Stomach (tissue), 9 donors: ENCODE measurements around the gene HOXB6. TPM values are rescaled to one million over a fixed set of nuclear protein-coding genes. Genes with fewer than 3 reads are reported as not detected.
A peak's percentile ranks its signal among the peaks of the same experiment; 100 is the strongest.

Source experiments
- DNase-seq, 2 donors: peaks; one replicate each; pipeline versions ENCODE4 v3.0.0 to v3.0.0-alpha.2; 2013 to 2019
- H3K27ac ChIP-seq, 5 donors: fragments of 200-600 bp in 4 of 5; sonication (generic) in 4 of 5; one replicate each; pipeline ENCODE4 v1.5.1; 2013 to 2019; ENCODE audit warnings: mild to moderate bottlenecking in 1 of 5, moderate library complexity in 1 of 5
- H3K27me3 ChIP-seq, 3 donors: fragments of 200-600 bp; sonication (generic); one replicate each; pipeline ENCODE4 v1.5.1; 2017 to 2019; ENCODE audit warnings: mixed run types in 1 of 3
- H3K36me3 ChIP-seq, 4 donors: fragments of 200-600 bp; sonication (generic); 1 replicate in 3 of 4; 2 replicates in 1 of 4; pipeline ENCODE4 v1.5.1; 2016 to 2019
- H3K4me1 ChIP-seq, 4 donors: fragments of 200-600 bp; sonication (generic); one replicate each; pipeline ENCODE4 v1.5.1; 2016 to 2019
- H3K4me3 ChIP-seq, 4 donors: fragments of 200-600 bp; sonication (generic) in 3 of 4; one replicate each; pipeline ENCODE4 v1.5.1; 2016 to 2019; ENCODE audit warnings: mild to moderate bottlenecking in 1 of 4
- H3K9me3 ChIP-seq, 4 donors: fragments of 200-600 bp; sonication (generic); one replicate each; pipeline ENCODE4 v1.5.1; 2016 to 2019
- EP300 ChIP-seq: sonication (generic); formaldehyde crosslinking; IDR thresholded peaks from one replicate; pipeline ENCODE4 v1.6.1; 2017; ENCODE audit warnings: antibody characterized with exemption
- POLR2A ChIP-seq, 4 donors: fragments of 450-650 bp; IDR thresholded peaks; one replicate each; pipeline ENCODE4 v1.6.1; 2016; ENCODE audit warnings: antibody characterized with exemption in 4 of 4, control low read depth in 2 of 4, mild to moderate bottlenecking in 1 of 4, moderate library complexity in 1 of 4
- POLR2AphosphoS5 ChIP-seq, 3 donors: sonication (generic); formaldehyde crosslinking; IDR thresholded peaks; one replicate each; pipeline ENCODE4 v1.6.1; 2016; ENCODE audit warnings: antibody characterized with exemption in 3 of 3
- WGBS, 5 donors: extraction: QIAGEN DNeasy Blood & Tissue Kit in 3 of 5; methylation state at CpG; one replicate each; pipeline versions ENCODE4 v1.1.5 to v1.1.7; 2013 to 2018; 5-methylcytosine and 5-hydroxymethylcytosine counted together
- intact Hi-C: fragments of 100-400 bp; cut with DNase I; formaldehyde crosslinking; loops from one replicate; pipeline ENCODE4 v1.15.1; 2023; ENCODE audit warnings: low total_unique reads
- polyA plus RNA-seq, 3 donors: library from polyadenylated mRNA; stranded (reverse); fragments of 200-250 nt; gene quantifications; one replicate each; pipeline ENCODE4 v1.2.3, GENCODE V29; 2013
- total RNA-seq, 5 donors: library from RNA; depleted of rRNA; stranded (reverse); fragments of >200 nt; gene quantifications; one replicate each; pipeline versions ENCODE4 v1.1.0 to v1.2.3, GENCODE V29; 2014 to 2016
- TF ChIP-seq, protein P1 (sequence below), 7 experiments: fragments of 450-650 bp in 4 of 7; fragments of 200-600 bp in 3 of 7; sonication (generic) in 3 of 7; IDR thresholded peaks; one replicate each; pipeline ENCODE4 v1.5.1; 2016 to 2019; ENCODE audit warnings: antibody characterized with exemption in 7 of 7, control low read depth in 2 of 7, mild to moderate bottlenecking in 1 of 7
- donor health status: healthy with polysubstance abuse.
- donor health status: Bipolar disorder and iron deficiency.
- donor health status: healthy.

HOXB6 gene
- total and polyA plus RNA-seq, 8 donors, result 4.2 to 150 (median 10.9) TPM

GRCh38 chr17:48619826-48620449, 15.2 kb upstream of the HOXB6 start:
- TF ChIP-seq EP300 (no peak), POLR2A (IDR thresholded peaks at IDR 0.05) (no peak), POLR2AphosphoS5 (IDR thresholded peaks at IDR 0.05) (no peak)
- TF ChIP-seq, protein P1, sequence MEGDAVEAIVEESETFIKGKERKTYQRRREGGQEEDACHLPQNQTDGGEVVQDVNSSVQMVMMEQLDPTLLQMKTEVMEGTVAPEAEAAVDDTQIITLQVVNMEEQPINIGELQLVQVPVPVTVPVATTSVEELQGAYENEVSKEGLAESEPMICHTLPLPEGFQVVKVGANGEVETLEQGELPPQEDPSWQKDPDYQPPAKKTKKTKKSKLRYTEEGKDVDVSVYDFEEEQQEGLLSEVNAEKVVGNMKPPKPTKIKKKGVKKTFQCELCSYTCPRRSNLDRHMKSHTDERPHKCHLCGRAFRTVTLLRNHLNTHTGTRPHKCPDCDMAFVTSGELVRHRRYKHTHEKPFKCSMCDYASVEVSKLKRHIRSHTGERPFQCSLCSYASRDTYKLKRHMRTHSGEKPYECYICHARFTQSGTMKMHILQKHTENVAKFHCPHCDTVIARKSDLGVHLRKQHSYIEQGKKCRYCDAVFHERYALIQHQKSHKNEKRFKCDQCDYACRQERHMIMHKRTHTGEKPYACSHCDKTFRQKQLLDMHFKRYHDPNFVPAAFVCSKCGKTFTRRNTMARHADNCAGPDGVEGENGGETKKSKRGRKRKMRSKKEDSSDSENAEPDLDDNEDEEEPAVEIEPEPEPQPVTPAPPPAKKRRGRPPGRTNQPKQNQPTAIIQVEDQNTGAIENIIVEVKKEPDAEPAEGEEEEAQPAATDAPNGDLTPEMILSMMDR (IDR thresholded peaks at IDR 0.05), result no peak
- intact Hi-C loops, result loop anchor here (10.0 kb wide), 1 partner anchor 285 kb away; no protein-coding TSS in a partner anchor
- Histone ChIP-seq H3K4me3 (no peak overlapping the region), H3K36me3 (no peaks in the 10 kb centered on the region), H3K27me3 (peaks cover 21 to 100% (median 98%) of the 10 kb centered on the region in 3 donors), H3K27ac (no peak overlapping the region), H3K9me3 (no peaks in the 10 kb centered on the region), H3K4me1 (peaks cover 11 to 32% (median 20%) of the 10 kb centered on the region in 4 donors)
- 19 to 49% (median 31%) methylated on average over 29 to 32 of the region's 32 CpGs for WGBS, 5 donors
- DNase-seq, result no peak

- 3 to 5% (median 4%) methylated on average over 25 of the region's 25 CpGs for WGBS, 5 donors
- Histone ChIP-seq H3K9me3 (no peaks in the 10 kb centered on the region), H3K4me3 (peak overlapping the region in 1 of 4 donors; percentile 25), H3K27me3 (peaks cover 17 to 100% (median 98%) of the 10 kb centered on the region in 3 donors), H3K36me3 (no peaks in the 10 kb centered on the region), H3K4me1 (peaks cover 20 to 41% (median 28%) of the 10 kb centered on the region in 4 donors), H3K27ac (no peak overlapping the region)
- intact Hi-C loops, result no loop called here
- peak; percentile 91 to 96 for DNase-seq
- TF ChIP-seq POLR2AphosphoS5 (IDR thresholded peaks at IDR 0.05) (peak in 1 of 3 donors; percentile 54), EP300 (no peak)
- TF ChIP-seq, protein P1 (IDR thresholded peaks at IDR 0.05), result peak in 5 of 7 experiments; percentile 93 to 97 (median 94)
Measured at GRCh38 chr17:48618256-48618896, 13.6 kb upstream of the HOXB6 start.

GRCh38 chr17:48617471-48618255, 12.9 kb upstream of the HOXB6 start:
- H3K4me3 ChIP-seq, result peak overlapping the region in 3 of 4 donors; percentile 2 to 25 (median 6)
- no peak for TF ChIP-seq POLR2AphosphoS5 (IDR thresholded peaks at IDR 0.05)
- TF ChIP-seq POLR2A (IDR thresholded peaks at IDR 0.05), result no peak
- TF ChIP-seq EP300, result no peak
- TF ChIP-seq, protein P1 (IDR thresholded peaks at IDR 0.05), result no peak
- DNase-seq, result no peak
- H3K36me3 ChIP-seq, result no peaks in the 10 kb centered on the region
- no peak overlapping the region for H3K27ac ChIP-seq
- H3K4me1 ChIP-seq, result peaks cover 25 to 45% (median 34%) of the 10 kb centered on the region in 4 donors
- H3K9me3 ChIP-seq, result no peaks in the 10 kb centered on the region
- WGBS, 5 donors, result 5 to 24% (median 12%) methylated on average over 35 to 43 of the region's 43 CpGs
- intact Hi-C loops, result no loop called here
- peaks cover 13 to 100% (median 98%) of the 10 kb centered on the region in 3 donors for H3K27me3 ChIP-seq
